Adrenal gland (tissue), 5 donors: Measurements from ENCODE around the gene AQP12B.

Experiments
- POLR2A ChIP-seq, 2 donors: fragments of 450-650 bp; IDR thresholded peaks; one replicate each; pipeline ENCODE4 v1.6.1; 2017; ENCODE audit warnings: antibody characterized with exemption in 2 of 2, mild to moderate bottlenecking in 2 of 2, moderate library complexity in 1 of 2
- TF ChIP-seq, protein P1 (sequence below), 6 experiments: fragments of 450-650 bp in 4 of 6; fragments of 200-600 bp in 2 of 6; sonication (generic) in 1 of 6; IDR thresholded peaks; 1 replicate in 5 of 6; 2 replicates in 1 of 6; pipeline versions ENCODE4 v1.5.1 to v1.8.0; 2016 to 2021; ENCODE audit warnings: antibody characterized with exemption in 6 of 6, mild to moderate bottlenecking in 2 of 6, moderate library complexity in 1 of 6
- donor health status: DM: no; HTN: no; CAD: no.

DNA sequence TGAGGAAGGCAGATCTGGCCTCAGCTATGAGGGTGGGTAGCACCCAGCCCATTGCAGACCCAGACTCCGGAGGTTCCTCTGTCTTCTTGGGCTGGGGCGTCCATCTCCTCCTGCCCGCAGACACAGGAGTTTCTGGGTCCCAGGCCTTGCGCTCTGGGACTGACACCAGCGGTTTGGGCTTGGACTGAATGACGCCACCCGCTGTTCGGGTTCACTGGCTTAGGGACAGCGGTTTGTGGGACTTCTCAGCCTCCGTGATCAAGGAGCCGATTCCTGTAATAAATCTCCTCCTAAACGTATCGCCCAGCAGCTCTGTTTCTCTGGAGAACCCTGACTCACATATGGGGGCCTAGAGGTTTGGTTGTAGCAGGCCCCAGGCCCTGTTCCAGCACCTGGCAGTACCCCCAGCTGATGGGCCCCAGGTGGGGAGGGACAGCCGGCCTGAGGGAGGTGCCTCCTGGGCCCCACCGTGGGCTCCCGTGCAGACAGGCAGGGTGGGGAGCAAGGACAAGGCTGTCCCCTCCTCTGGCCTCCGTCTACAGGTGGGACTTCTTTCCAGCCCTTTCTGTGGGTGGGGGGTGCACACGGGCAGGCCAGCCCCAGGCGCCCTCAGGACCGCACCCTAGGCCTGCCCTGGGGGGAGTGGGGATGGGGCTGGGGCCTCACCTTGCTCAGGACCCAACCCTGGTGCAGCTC is 4.5 kb upstream of the AQP12B start:
- TF ChIP-seq, protein P1, sequence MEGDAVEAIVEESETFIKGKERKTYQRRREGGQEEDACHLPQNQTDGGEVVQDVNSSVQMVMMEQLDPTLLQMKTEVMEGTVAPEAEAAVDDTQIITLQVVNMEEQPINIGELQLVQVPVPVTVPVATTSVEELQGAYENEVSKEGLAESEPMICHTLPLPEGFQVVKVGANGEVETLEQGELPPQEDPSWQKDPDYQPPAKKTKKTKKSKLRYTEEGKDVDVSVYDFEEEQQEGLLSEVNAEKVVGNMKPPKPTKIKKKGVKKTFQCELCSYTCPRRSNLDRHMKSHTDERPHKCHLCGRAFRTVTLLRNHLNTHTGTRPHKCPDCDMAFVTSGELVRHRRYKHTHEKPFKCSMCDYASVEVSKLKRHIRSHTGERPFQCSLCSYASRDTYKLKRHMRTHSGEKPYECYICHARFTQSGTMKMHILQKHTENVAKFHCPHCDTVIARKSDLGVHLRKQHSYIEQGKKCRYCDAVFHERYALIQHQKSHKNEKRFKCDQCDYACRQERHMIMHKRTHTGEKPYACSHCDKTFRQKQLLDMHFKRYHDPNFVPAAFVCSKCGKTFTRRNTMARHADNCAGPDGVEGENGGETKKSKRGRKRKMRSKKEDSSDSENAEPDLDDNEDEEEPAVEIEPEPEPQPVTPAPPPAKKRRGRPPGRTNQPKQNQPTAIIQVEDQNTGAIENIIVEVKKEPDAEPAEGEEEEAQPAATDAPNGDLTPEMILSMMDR (IDR thresholded peaks at IDR 0.05): no peak
- no peak for TF ChIP-seq POLR2A (IDR thresholded peaks at IDR 0.05)
